GM13977 (cell line): Measurements from ENCODE around the gene N4BP2L2.

Experiments
- DNase-seq: peaks from one replicate; pipeline ENCODE4 v3.0.0; 2012; ENCODE audit warnings: low spot score
- CTCF ChIP-seq: IDR thresholded peaks from 2 replicates; pipeline ENCODE4 v1.5.1; 2012; ENCODE audit warnings: mild to moderate bottlenecking, control low read depth; ENCODE audit not compliant: insufficient read depth; ENCODE audit errors: extremely low read depth, missing control alignments
- in situ Hi-C: fragments of 300-500 bp; cut with MboI; formaldehyde crosslinking; loops from one replicate; pipeline ENCODE4 v1.12.0; 2022; ENCODE audit warnings: low sequenced_read_pairs, low pct_unique_long_range_greater_than_20kb, mixed read lengths, inconsistent platforms; ENCODE audit not compliant: unreplicated experiment

The N4BP2L2 gene

GRCh38 chr13:32468502-32469142 is 70.0 kb downstream of the N4BP2L2 start:
- in situ Hi-C loops, result no loop called here
- TF ChIP-seq CTCF, result no peak
- no peak for DNase-seq

GRCh38 chr13:32456591-32456990 is 82.0 kb downstream of the N4BP2L2 start:
- in situ Hi-C loops, result no loop called here
- no peak for DNase-seq
- no peak for TF ChIP-seq CTCF

- no peak for TF ChIP-seq CTCF
- in situ Hi-C loops, result no loop called here
- no peak for DNase-seq
Measured at GRCh38 chr13:32455594-32455903, 83.0 kb downstream of the N4BP2L2 start.

- in situ Hi-C loops, result no loop called here
- TF ChIP-seq CTCF, result no peak
- no peak for DNase-seq
Measured at GRCh38 chr13:32454886-32455593, 83.6 kb downstream of the N4BP2L2 start.

GRCh38 chr13:32453981-32454380 is 84.6 kb downstream of the N4BP2L2 start:
- in situ Hi-C loops, result no loop called here
- TF ChIP-seq CTCF, result no peak
- DNase-seq, result no peak

GRCh38 chr13:32448972-32449371 is 89.6 kb downstream of the N4BP2L2 start:
- no peak for TF ChIP-seq CTCF
- in situ Hi-C loops, result no loop called here
- DNase-seq, result no peak
